GM19463 (cell line): ENCODE measurements around the gene POP4.

Source experiments
- ATAC-seq: cut with Tn5 transposase; IDR thresholded peaks from one replicate; pipeline ENCODE4 v1.9.1; 2021; ENCODE audit warnings: mild to moderate bottlenecking, moderate library complexity; ENCODE audit not compliant: unreplicated experiment

The POP4 gene

GRCh38 chr19:29576761-29577648 is 29.1 kb upstream of the POP4 start:
- peak; percentile 78 for ATAC-seq

- ATAC-seq = no peak
Observed at GRCh38 chr19:29577649-29577963, 28.5 kb upstream of the POP4 start.

- no peak for ATAC-seq
Observed at GRCh38 chr19:29578349-29578748, 27.7 kb upstream of the POP4 start.

GRCh38 chr19:29579308-29579910 is 26.7 kb upstream of the POP4 start:
- ATAC-seq = no peak

- ATAC-seq = no peak
Observed at GRCh38 chr19:29581398-29581797, 24.7 kb upstream of the POP4 start.

- no peak for ATAC-seq
Observed at GRCh38 chr19:29583196-29583999, 22.7 kb upstream of the POP4 start.

GRCh38 chr19:29586401-29586800 is 19.7 kb upstream of the POP4 start:
- ATAC-seq = no peak

GRCh38 chr19:29587059-29587458 is 19.0 kb upstream of the POP4 start:
- no peak for ATAC-seq

- peak; percentile 91 for ATAC-seq
Observed at GRCh38 chr19:29587518-29587986, 18.5 kb upstream of the POP4 start.

GRCh38 chr19:29588095-29588494 is 18.0 kb upstream of the POP4 start:
- no peak for ATAC-seq

GRCh38 chr19:29590278-29590677 is 15.8 kb upstream of the POP4 start:
- no peak for ATAC-seq

GRCh38 chr19:29591670-29592069 is 14.4 kb upstream of the POP4 start:
- no peak for ATAC-seq

GRCh38 chr19:29593869-29594268 is 12.2 kb upstream of the POP4 start:
- ATAC-seq = no peak

GRCh38 chr19:29596080-29596727 is 9.9 kb upstream of the POP4 start:
- ATAC-seq = no peak

GRCh38 chr19:29596885-29597525 is 9.1 kb upstream of the POP4 start:
- ATAC-seq = no peak

- ATAC-seq = no peak
Observed at GRCh38 chr19:29598036-29598435, 8.0 kb upstream of the POP4 start.

GRCh38 chr19:29598496-29598895 is 7.6 kb upstream of the POP4 start:
- no peak for ATAC-seq

- no peak for ATAC-seq
Observed at GRCh38 chr19:29603308-29603707, 2.8 kb upstream of the POP4 start.

GRCh38 chr19:29606420-29606747 is 301 bp downstream of the POP4 start:
- peak; percentile 4 for ATAC-seq

- ATAC-seq = no peak
Observed at GRCh38 chr19:29609636-29610035, 3.6 kb downstream of the POP4 start.

GRCh38 chr19:29610213-29610573 is 4.1 kb downstream of the POP4 start:
- ATAC-seq = no peak
